ENCODE measurements around the gene CBX5. TPM values are rescaled to one million over a fixed set of nuclear protein-coding genes. Genes with fewer than 3 reads are reported as not detected.

Gene CBX5
- total RNA-seq, 1 experiment from 2014 or later = 173 TPM

- peak; percentile 96 for DNase-seq
- no peaks in the 10 kb centered on the region for H3K9me3 Mint-ChIP-seq (ENCODE audit: low read depth, unreplicated experiment)
- TF ChIP-seq CTCF (IDR thresholded peaks at IDR 0.05; ENCODE audit: unreplicated experiment) = peak; percentile 97
- intact Hi-C loops (cut with micrococcal nuclease; ENCODE audit: unreplicated experiment) = no loop called here
- no peak overlapping the region for H3K27ac Mint-ChIP-seq (ENCODE audit: unreplicated experiment)
- H3K27me3 Mint-ChIP-seq (ENCODE audit: unreplicated experiment) = peaks cover 80% of the 10 kb centered on the region
- H3K4me3 Mint-ChIP-seq (ENCODE audit: low read depth, unreplicated experiment) = peak overlapping the region; percentile 51
- H3K36me3 Mint-ChIP-seq (ENCODE audit: insufficient read depth, unreplicated experiment) = peaks cover 10% of the 10 kb centered on the region
- peaks cover 16% of the 10 kb centered on the region for H3K4me1 Mint-ChIP-seq (ENCODE audit: low read depth, unreplicated experiment)
- BruUV-seq (replicated peaks) = no TSS peak
- CTCF ChIA-PET = interaction anchor here (0.5 to 2.2 kb wide), 6 partner anchors 8 to 215 kb away, joined by 3 to 7 read pairs (median 4); partner anchors contain the start of genes HOXC8 and HOXC9
These were observed 65.1 kb downstream of the CBX5 start for GRCh38 chr12:54214553-54215406.

- intact Hi-C loops (cut with micrococcal nuclease; ENCODE audit: unreplicated experiment) = no loop called here
- Mint-ChIP-seq H3K27me3 (ENCODE audit: unreplicated experiment) (peaks cover 81% of the 10 kb centered on the region), H3K36me3 (ENCODE audit: insufficient read depth, unreplicated experiment) (peaks cover 10% of the 10 kb centered on the region), H3K4me1 (ENCODE audit: low read depth, unreplicated experiment) (peaks cover 16% of the 10 kb centered on the region), H3K27ac (ENCODE audit: unreplicated experiment) (no peak overlapping the region), H3K4me3 (ENCODE audit: low read depth, unreplicated experiment) (no peak overlapping the region), H3K9me3 (ENCODE audit: low read depth, unreplicated experiment) (no peaks in the 10 kb centered on the region)
- no peak for TF ChIP-seq CTCF (IDR thresholded peaks at IDR 0.05; ENCODE audit: unreplicated experiment)
- CTCF ChIA-PET = no interaction called here
- no TSS peak for BruUV-seq (replicated peaks)
- DNase-seq = no peak
These were observed 66.8 kb downstream of the CBX5 start for GRCh38 chr12:54213079-54213478.

GRCh38 chr12:54211920-54212319, 68.0 kb downstream of the CBX5 start:
- intact Hi-C loops (cut with micrococcal nuclease; ENCODE audit: unreplicated experiment) = no loop called here
- Mint-ChIP-seq H3K27me3 (ENCODE audit: unreplicated experiment) (peaks cover 75% of the 10 kb centered on the region), H3K4me3 (ENCODE audit: low read depth, unreplicated experiment) (no peak overlapping the region), H3K36me3 (ENCODE audit: insufficient read depth, unreplicated experiment) (peaks cover 6% of the 10 kb centered on the region), H3K27ac (ENCODE audit: unreplicated experiment) (no peak overlapping the region), H3K9me3 (ENCODE audit: low read depth, unreplicated experiment) (no peaks in the 10 kb centered on the region), H3K4me1 (ENCODE audit: low read depth, unreplicated experiment) (peaks cover 10% of the 10 kb centered on the region)
- DNase-seq = no peak
- CTCF ChIA-PET = no interaction called here
- BruUV-seq (replicated peaks) = no TSS peak
- TF ChIP-seq CTCF (IDR thresholded peaks at IDR 0.05; ENCODE audit: unreplicated experiment) = no peak

- H3K27me3 Mint-ChIP-seq (ENCODE audit: unreplicated experiment) = peaks cover 77% of the 10 kb centered on the region
- no peak for DNase-seq
- H3K9me3 Mint-ChIP-seq (ENCODE audit: low read depth, unreplicated experiment) = no peaks in the 10 kb centered on the region
- CTCF ChIA-PET = interaction anchor here (1.0 to 1.2 kb wide), 2 partner anchors 201 to 205 kb away, joined by 7 to 9 read pairs; partner anchors contain the start of gene HOXC8
- no peak for TF ChIP-seq CTCF (IDR thresholded peaks at IDR 0.05; ENCODE audit: unreplicated experiment)
- H3K4me3 Mint-ChIP-seq (ENCODE audit: low read depth, unreplicated experiment) = no peak overlapping the region
- no peaks in the 10 kb centered on the region for H3K4me1 Mint-ChIP-seq (ENCODE audit: low read depth, unreplicated experiment)
- no TSS peak for BruUV-seq (replicated peaks)
- H3K36me3 Mint-ChIP-seq (ENCODE audit: insufficient read depth, unreplicated experiment) = no peaks in the 10 kb centered on the region
- H3K27ac Mint-ChIP-seq (ENCODE audit: unreplicated experiment) = no peak overlapping the region
- intact Hi-C loops (cut with micrococcal nuclease; ENCODE audit: unreplicated experiment) = no loop called here
These were observed 69.5 kb downstream of the CBX5 start for GRCh38 chr12:54210400-54210790.
